PC-3 (cell line): ENCODE measurements around the gene CES4A.

ENCODE experiments used
- CTCF ChIP-seq: fragments of 300-600 bp; sonication (generic); conservative IDR thresholded peaks from 2 replicates; pipeline ENCODE4 v1.5.1; 2017; ENCODE audit warnings: antibody characterized with exemption, low read depth, mild to moderate bottlenecking, low read length
- EZH2 ChIP-seq: fragments of 300-600 bp; sonication (generic); IDR thresholded peaks from one replicate; pipeline ENCODE4 v1.6.1; 2017; ENCODE audit warnings: antibody characterized with exemption, mild to moderate bottlenecking, low read length; ENCODE audit not compliant: unreplicated experiment

- TF ChIP-seq CTCF: peak; percentile 82
- TF ChIP-seq EZH2: no peak
Measured at GRCh38 chr16:66947302-66948065, 40.9 kb upstream of the CES4A start.
